HL-60 (cell line): ENCODE measurements around the gene ADH7.

Source experiments
- DNase-seq, 2 experiments: peaks; one replicate each; pipeline ENCODE4 v3.0.0-alpha.2; 2010 to 2020; ENCODE audit warnings: low read depth in 1 of 2, low spot score in 1 of 2
- H3K27ac ChIP-seq: fragments of 250-450 bp; sonication (Bioruptor Pico); replicated peaks from 2 replicates; pipeline ENCODE4 v1.5.1; 2020; ENCODE audit warnings: mild to moderate bottlenecking, moderate library complexity
- H3K27me3 ChIP-seq: fragments of 250-450 bp; sonication (Bioruptor Pico); 2 replicates; pipeline ENCODE4 v1.5.1; 2021; ENCODE audit warnings: mild to moderate bottlenecking, moderate library complexity; ENCODE audit not compliant: insufficient read depth, poor library complexity, severe bottlenecking
- H3K4me3 ChIP-seq: replicated peaks from 2 replicates; pipeline ENCODE4 v1.5.1; 2011; ENCODE audit warnings: mild to moderate bottlenecking, control low read depth, low read length; ENCODE audit not compliant: insufficient read depth
- GABPA ChIP-seq: IDR thresholded peaks from 2 replicates; pipeline ENCODE4 v1.6.1; 2012; ENCODE audit warnings: low read depth
- POLR2AphosphoS5 ChIP-seq: IDR thresholded peaks from 2 replicates; pipeline ENCODE4 v1.6.1; 2012; ENCODE audit warnings: low read depth
- SPI1 ChIP-seq: IDR thresholded peaks from 2 replicates; pipeline ENCODE4 v1.6.1; 2012; ENCODE audit warnings: low read depth, mild to moderate bottlenecking, borderline replicate concordance
- TF ChIP-seq, protein P1 (sequence below): IDR thresholded peaks from one replicate; pipeline ENCODE4 v1.5.1; 2011; ENCODE audit warnings: low read length, control low read depth, inconsistent platforms; ENCODE audit not compliant: insufficient read depth
- TF ChIP-seq, protein P2 (sequence below): IDR thresholded peaks from 2 replicates; pipeline ENCODE4 v1.6.1; 2012; ENCODE audit warnings: low read depth; ENCODE audit not compliant: insufficient replicate concordance

ADH7 gene

DNA sequence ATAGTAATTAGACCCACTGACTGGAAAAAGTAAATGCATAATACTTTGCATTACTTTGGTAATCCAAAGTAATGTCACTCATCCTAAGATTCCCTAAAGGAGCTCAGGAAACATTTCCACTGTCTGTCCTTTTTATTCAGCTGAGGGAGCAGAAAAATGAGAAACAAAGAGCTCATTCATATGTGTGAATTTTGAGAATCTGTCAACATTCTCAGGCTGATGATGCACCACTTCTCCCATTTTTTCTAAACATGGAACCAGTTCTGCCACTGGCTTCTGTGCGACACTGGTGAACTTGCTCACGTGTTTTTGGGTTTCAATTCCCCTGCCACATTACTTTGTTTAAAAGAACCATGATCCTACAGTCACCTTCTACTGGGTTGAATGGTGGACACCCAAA lies 28.4 kb upstream of the ADH7 start:
- H3K4me3 ChIP-seq, result no peak overlapping the region
- TF ChIP-seq POLR2AphosphoS5, result no peak
- TF ChIP-seq, protein P1, sequence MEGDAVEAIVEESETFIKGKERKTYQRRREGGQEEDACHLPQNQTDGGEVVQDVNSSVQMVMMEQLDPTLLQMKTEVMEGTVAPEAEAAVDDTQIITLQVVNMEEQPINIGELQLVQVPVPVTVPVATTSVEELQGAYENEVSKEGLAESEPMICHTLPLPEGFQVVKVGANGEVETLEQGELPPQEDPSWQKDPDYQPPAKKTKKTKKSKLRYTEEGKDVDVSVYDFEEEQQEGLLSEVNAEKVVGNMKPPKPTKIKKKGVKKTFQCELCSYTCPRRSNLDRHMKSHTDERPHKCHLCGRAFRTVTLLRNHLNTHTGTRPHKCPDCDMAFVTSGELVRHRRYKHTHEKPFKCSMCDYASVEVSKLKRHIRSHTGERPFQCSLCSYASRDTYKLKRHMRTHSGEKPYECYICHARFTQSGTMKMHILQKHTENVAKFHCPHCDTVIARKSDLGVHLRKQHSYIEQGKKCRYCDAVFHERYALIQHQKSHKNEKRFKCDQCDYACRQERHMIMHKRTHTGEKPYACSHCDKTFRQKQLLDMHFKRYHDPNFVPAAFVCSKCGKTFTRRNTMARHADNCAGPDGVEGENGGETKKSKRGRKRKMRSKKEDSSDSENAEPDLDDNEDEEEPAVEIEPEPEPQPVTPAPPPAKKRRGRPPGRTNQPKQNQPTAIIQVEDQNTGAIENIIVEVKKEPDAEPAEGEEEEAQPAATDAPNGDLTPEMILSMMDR, result no peak
- no peak for TF ChIP-seq SPI1
- TF ChIP-seq, protein P2, sequence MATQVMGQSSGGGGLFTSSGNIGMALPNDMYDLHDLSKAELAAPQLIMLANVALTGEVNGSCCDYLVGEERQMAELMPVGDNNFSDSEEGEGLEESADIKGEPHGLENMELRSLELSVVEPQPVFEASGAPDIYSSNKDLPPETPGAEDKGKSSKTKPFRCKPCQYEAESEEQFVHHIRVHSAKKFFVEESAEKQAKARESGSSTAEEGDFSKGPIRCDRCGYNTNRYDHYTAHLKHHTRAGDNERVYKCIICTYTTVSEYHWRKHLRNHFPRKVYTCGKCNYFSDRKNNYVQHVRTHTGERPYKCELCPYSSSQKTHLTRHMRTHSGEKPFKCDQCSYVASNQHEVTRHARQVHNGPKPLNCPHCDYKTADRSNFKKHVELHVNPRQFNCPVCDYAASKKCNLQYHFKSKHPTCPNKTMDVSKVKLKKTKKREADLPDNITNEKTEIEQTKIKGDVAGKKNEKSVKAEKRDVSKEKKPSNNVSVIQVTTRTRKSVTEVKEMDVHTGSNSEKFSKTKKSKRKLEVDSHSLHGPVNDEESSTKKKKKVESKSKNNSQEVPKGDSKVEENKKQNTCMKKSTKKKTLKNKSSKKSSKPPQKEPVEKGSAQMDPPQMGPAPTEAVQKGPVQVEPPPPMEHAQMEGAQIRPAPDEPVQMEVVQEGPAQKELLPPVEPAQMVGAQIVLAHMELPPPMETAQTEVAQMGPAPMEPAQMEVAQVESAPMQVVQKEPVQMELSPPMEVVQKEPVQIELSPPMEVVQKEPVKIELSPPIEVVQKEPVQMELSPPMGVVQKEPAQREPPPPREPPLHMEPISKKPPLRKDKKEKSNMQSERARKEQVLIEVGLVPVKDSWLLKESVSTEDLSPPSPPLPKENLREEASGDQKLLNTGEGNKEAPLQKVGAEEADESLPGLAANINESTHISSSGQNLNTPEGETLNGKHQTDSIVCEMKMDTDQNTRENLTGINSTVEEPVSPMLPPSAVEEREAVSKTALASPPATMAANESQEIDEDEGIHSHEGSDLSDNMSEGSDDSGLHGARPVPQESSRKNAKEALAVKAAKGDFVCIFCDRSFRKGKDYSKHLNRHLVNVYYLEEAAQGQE, result no peak
- TF ChIP-seq GABPA, result no peak
- H3K27me3 ChIP-seq, result no peaks in the 10 kb centered on the region
- H3K27ac ChIP-seq, result no peak overlapping the region
- no peak for DNase-seq

DNA sequence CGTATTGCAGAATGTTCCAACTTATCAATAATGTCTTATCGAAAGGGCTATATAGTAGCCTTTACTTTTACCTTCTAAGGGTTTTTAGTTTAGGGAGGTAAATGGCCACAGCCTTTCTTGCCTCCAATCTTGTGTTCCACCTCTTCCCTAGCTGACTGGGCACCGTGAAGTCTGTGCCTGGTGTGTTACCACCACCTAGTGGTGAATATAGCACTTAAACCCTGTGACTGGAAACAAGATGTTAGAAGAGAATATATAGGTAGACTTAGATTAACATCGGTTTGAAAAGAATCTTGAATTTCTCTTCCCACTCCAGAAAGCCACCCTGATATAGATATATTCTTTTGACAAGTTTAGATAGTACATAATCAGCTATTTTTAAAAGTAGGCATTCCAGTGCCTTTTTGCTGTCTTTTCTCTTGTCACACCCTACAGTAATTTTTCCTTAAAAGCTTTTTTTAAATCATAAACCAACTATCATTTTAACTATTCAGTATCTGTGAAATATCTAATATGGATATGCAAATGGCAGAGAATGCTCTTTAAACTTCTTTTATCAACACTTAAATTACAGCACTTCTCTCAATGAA lies 27.8 kb upstream of the ADH7 start:
- no peak for TF ChIP-seq SPI1
- TF ChIP-seq, protein P1, result peak; percentile 44
- DNase-seq, result peak; percentile 30 to 58
- H3K27ac ChIP-seq, result no peak overlapping the region
- no peak overlapping the region for H3K4me3 ChIP-seq
- no peaks in the 10 kb centered on the region for H3K27me3 ChIP-seq

DNA sequence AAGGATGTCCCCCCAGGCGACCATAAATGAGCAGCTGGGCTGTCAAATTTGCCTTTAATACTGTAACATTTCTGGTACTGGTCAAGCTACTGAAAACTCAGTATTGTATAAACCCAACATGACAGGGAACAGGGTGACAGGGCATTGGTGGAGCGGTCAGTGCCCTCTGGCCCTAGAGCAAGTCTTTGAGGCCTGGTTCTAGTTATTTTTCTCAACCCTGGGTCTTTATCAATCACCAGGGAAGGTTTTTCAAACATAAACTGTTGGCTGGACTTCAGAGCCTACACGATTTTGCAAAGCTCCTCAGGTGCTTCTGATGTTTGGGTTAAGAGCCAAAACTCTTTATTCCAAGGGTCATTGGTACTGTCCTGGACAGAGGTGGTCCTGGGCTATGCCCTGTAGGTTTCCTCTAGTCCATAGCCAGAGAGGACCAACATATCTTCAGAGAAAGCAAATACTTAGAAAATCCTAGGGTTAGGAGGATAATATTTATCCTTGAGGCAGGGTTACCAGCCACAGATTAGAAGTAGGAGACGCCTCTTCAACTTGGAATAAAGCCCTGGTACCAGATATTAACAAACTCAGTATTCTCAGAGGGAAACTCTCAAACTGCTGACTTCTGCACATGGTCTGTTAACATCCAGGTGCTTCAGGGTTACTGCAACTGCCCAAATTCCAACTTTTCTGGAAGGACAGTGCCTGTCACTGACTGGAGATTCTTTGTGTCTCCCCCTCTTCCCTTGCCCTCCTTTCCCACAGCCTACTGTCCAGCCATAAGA lies 26.7 kb upstream of the ADH7 start:
- TF ChIP-seq, protein P2, result no peak
- TF ChIP-seq GABPA, result no peak
- TF ChIP-seq SPI1, result no peak
- TF ChIP-seq, protein P1, result no peak
- TF ChIP-seq POLR2AphosphoS5, result no peak
- Histone ChIP-seq H3K27me3 (no peaks in the 10 kb centered on the region), H3K4me3 (no peak overlapping the region), H3K27ac (no peak overlapping the region)
- DNase-seq, result no peak
